Lower leg skin (tissue), 4 donors: ENCODE measurements around the gene F2R. TPM values are rescaled to one million over a fixed set of nuclear protein-coding genes. Genes with fewer than 3 reads are reported as not detected.
"Not testable (repeated sequence)": the region's sequence is repeated elsewhere in the genome, so short reads cannot be mapped to it uniquely, and the experiment has no call there.

Source experiments
- DNase-seq, 2 donors: peaks; one replicate each; pipeline ENCODE4 v3.0.0-alpha.2; 2019; ENCODE audit warnings: low spot score in 2 of 2
- H3K4me3 ChIP-seq: fragments of 200-600 bp; sonication (generic); 2 replicates; pipeline ENCODE4 v1.5.1; 2017; ENCODE audit warnings: mild to moderate bottlenecking, low read depth; ENCODE audit not compliant: poor library complexity, severe bottlenecking
- CTCF ChIP-seq, 3 donors: fragments of 450-650 bp; IDR thresholded peaks; one replicate each; pipeline ENCODE4 v1.5.1; 2016; ENCODE audit warnings: antibody characterized with exemption in 3 of 3, mild to moderate bottlenecking in 3 of 3, moderate library complexity in 2 of 3
- POLR2A ChIP-seq, 2 donors: fragments of 450-650 bp; IDR thresholded peaks; one replicate each; pipeline ENCODE4 v1.6.1; 2016 to 2017; ENCODE audit warnings: antibody characterized with exemption in 2 of 2, mild to moderate bottlenecking in 1 of 2, moderate library complexity in 1 of 2
- WGBS, 2 donors: methylation state at CpG; one replicate each; pipeline ENCODE4 v1.1.5; 2018; 5-methylcytosine and 5-hydroxymethylcytosine counted together
- intact Hi-C: fragments of 100-400 bp; cut with DNase I; formaldehyde crosslinking; loops from one replicate; pipeline ENCODE4 v1.15.0; 2023; ENCODE audit warnings: low total_unique reads
- total RNA-seq, 4 donors: library from RNA; depleted of rRNA; stranded (reverse); fragments of >200 nt; gene quantifications; one replicate each; pipeline ENCODE4 v1.1.0, GENCODE V29; 2016

The F2R gene
- total RNA-seq, 4 donors from 2014 or later, result 52.4 to 70.9 (median 64.4) TPM

GRCh38 chr5:76674330-76675066, 41.4 kb upstream of the F2R start:
- intact Hi-C loops, result no loop called here
- 88 to 91% methylated on average over 8 of the region's 8 CpGs for whole genome bisulfite sequencing, 2 donors
- DNase-seq, result no peak
- TF ChIP-seq POLR2A (IDR thresholded peaks at IDR 0.05) (no peak), CTCF (IDR thresholded peaks at IDR 0.05) (no peak)
- H3K4me3 ChIP-seq, result no peak overlapping the region

GRCh38 chr5:76675364-76675763, 40.6 kb upstream of the F2R start:
- WGBS, 2 donors, result 95 to 97% methylated on average over 1 of the region's 1 CpG
- intact Hi-C loops, result no loop called here
- no peak for DNase-seq
- no peak overlapping the region for H3K4me3 ChIP-seq
- TF ChIP-seq POLR2A (IDR thresholded peaks at IDR 0.05) (no peak), CTCF (IDR thresholded peaks at IDR 0.05) (no peak)

GRCh38 chr5:76677849-76678472, 38.0 kb upstream of the F2R start:
- intact Hi-C loops, result no loop called here
- TF ChIP-seq POLR2A (IDR thresholded peaks at IDR 0.05) (no peak), CTCF (IDR thresholded peaks at IDR 0.05) (no peak)
- no peak for DNase-seq
- 87 to 89% methylated on average over 8 of the region's 8 CpGs for WGBS, 2 donors
- H3K4me3 ChIP-seq, result no peak overlapping the region

GRCh38 chr5:76679231-76679630, 36.7 kb upstream of the F2R start:
- peak in 1 of 2 donors; percentile 51 for DNase-seq
- H3K4me3 ChIP-seq, result no peak overlapping the region
- intact Hi-C loops, result no loop called here
- WGBS, 2 donors, result 45 to 65% methylated on average over 3 of the region's 3 CpGs
- TF ChIP-seq POLR2A (IDR thresholded peaks at IDR 0.05), result no peak
- TF ChIP-seq CTCF (IDR thresholded peaks at IDR 0.05), result no peak

GRCh38 chr5:76680826-76681225, 35.1 kb upstream of the F2R start:
- 82 to 93% methylated on average over 4 of the region's 4 CpGs for WGBS, 2 donors
- DNase-seq, intact Hi-C loops, H3K4me3 ChIP-seq: not testable (repeated sequence)

- intact Hi-C loops, result no loop called here
- H3K4me3 ChIP-seq, result no peak overlapping the region
- 48 to 53% methylated on average over 4 of the region's 4 CpGs for WGBS, 2 donors
- DNase-seq, result no peak
- no peak for TF ChIP-seq POLR2A (IDR thresholded peaks at IDR 0.05)
These were observed 34.6 kb upstream of the F2R start for GRCh38 chr5:76681287-76681686.
